Measurements from ENCODE around the gene LRRTM2.

Gene LRRTM2

GRCh38 chr5:138911441-138911840 lies 36.3 kb upstream of the LRRTM2 start:
- Histone ChIP-seq H3K27ac (replicated peaks; ENCODE audit: low read length) (no peak overlapping the region), H3K9me3 (replicated peaks in 1 of 2; ENCODE audit: control insufficient read depth in 2 of 2, insufficient read depth in 1 of 2, low read depth in 1 of 2, low read length in 2 of 2) (no peaks in the 10 kb centered on the region), H4K8ac (ENCODE audit: low read depth, low read length) (no peak overlapping the region), H3K4ac (ENCODE audit: low read length) (no peak overlapping the region), H2BK15ac (ENCODE audit: low read length) (no peak overlapping the region), H3K14ac (ENCODE audit: low read length) (no peak overlapping the region), H4K91ac (ENCODE audit: low read depth, low read length, poor library complexity) (no peak overlapping the region), H2AFZ (ENCODE audit: low read length) (no peak overlapping the region), H3K9ac (ENCODE audit: low read depth, low read length, poor library complexity) (no peak overlapping the region), H3K18ac (ENCODE audit: low read length) (no peak overlapping the region), H2BK12ac (ENCODE audit: low read length) (no peak overlapping the region), H3K4me1 (ENCODE audit: control insufficient read depth in 2 of 2, insufficient read depth in 1 of 2, low read depth in 1 of 2, low read length in 2 of 2) (no peaks in the 10 kb centered on the region), H3K4me2 (ENCODE audit: insufficient read depth, low read length, poor library complexity, severe bottlenecking) (no peak overlapping the region), H3K27me3 (ENCODE audit: control insufficient read depth in 3 of 3, insufficient read depth in 3 of 3, low read depth in 1 of 3, low read length in 3 of 3) (no peaks in the 10 kb centered on the region), H3K23ac (ENCODE audit: low read depth, low read length, poor library complexity) (no peak overlapping the region), H2AK5ac (ENCODE audit: low read depth, low read length) (no peak overlapping the region), H3K4me3 (ENCODE audit: low read length in 2 of 2) (no peak overlapping the region), H2BK120ac (ENCODE audit: low read depth, low read length) (no peak overlapping the region), H2BK5ac (ENCODE audit: low read length) (no peak overlapping the region), H3K79me1 (ENCODE audit: low read depth, low read length) (no peaks in the 10 kb centered on the region), H3K36me3 (replicated peaks in 1 of 2; ENCODE audit: control insufficient read depth in 2 of 2, insufficient read depth in 2 of 2, low read length in 2 of 2) (peaks cover 5 to 81% of the 10 kb centered on the region in 2 donors)
- DNase-seq (ENCODE audit: low spot score), result no peak

- no peak overlapping the region for H2BK120ac ChIP-seq (ENCODE audit: low read depth, low read length)
- no peak overlapping the region for H3K18ac ChIP-seq (ENCODE audit: low read length)
- H3K23ac ChIP-seq (ENCODE audit: low read depth, low read length, poor library complexity), result no peak overlapping the region
- H3K36me3 ChIP-seq (replicated peaks in 1 of 2; ENCODE audit: control insufficient read depth in 2 of 2, insufficient read depth in 2 of 2, low read length in 2 of 2), result peaks cover 5 to 81% of the 10 kb centered on the region in 2 donors
- H3K4ac ChIP-seq (ENCODE audit: low read length), result no peak overlapping the region
- no peak overlapping the region for H3K27ac ChIP-seq (replicated peaks; ENCODE audit: low read length)
- no peak overlapping the region for H4K91ac ChIP-seq (ENCODE audit: low read depth, low read length, poor library complexity)
- no peak overlapping the region for H3K14ac ChIP-seq (ENCODE audit: low read length)
- no peak overlapping the region for H3K9ac ChIP-seq (ENCODE audit: low read depth, low read length, poor library complexity)
- no peak overlapping the region for H4K8ac ChIP-seq (ENCODE audit: low read depth, low read length)
- DNase-seq (ENCODE audit: low spot score), result no peak
- H2AK5ac ChIP-seq (ENCODE audit: low read depth, low read length), result no peak overlapping the region
- H2BK15ac ChIP-seq (ENCODE audit: low read length), result no peak overlapping the region
- no peak overlapping the region for H3K4me3 ChIP-seq (ENCODE audit: low read length in 2 of 2)
- WGBS, 2 donors (ENCODE audit: extremely low coverage in 2 of 2, insufficient read length in 2 of 2, insufficient replicate concordance in 1 of 2), result no CpG with 5 or more reads among the region's 7 CpGs
- H3K27me3 ChIP-seq (ENCODE audit: control insufficient read depth in 3 of 3, insufficient read depth in 3 of 3, low read depth in 1 of 3, low read length in 3 of 3), result no peaks in the 10 kb centered on the region
- no peak overlapping the region for H2AFZ ChIP-seq (ENCODE audit: low read length)
- H3K4me2 ChIP-seq (ENCODE audit: insufficient read depth, low read length, poor library complexity, severe bottlenecking), result no peak overlapping the region
- H2BK12ac ChIP-seq (ENCODE audit: low read length), result no peak overlapping the region
- no peaks in the 10 kb centered on the region for H3K79me1 ChIP-seq (ENCODE audit: low read depth, low read length)
- no peaks in the 10 kb centered on the region for H3K9me3 ChIP-seq (replicated peaks in 1 of 2; ENCODE audit: control insufficient read depth in 2 of 2, insufficient read depth in 1 of 2, low read depth in 1 of 2, low read length in 2 of 2)
- no peak overlapping the region for H2BK5ac ChIP-seq (ENCODE audit: low read length)
- no peaks in the 10 kb centered on the region for H3K4me1 ChIP-seq (ENCODE audit: control insufficient read depth in 2 of 2, insufficient read depth in 1 of 2, low read depth in 1 of 2, low read length in 2 of 2)
Observed at GRCh38 chr5:138910546-138911185, 35.5 kb upstream of the LRRTM2 start.

GRCh38 chr5:138909734-138910133 lies 34.6 kb upstream of the LRRTM2 start:
- Histone ChIP-seq H3K23ac (ENCODE audit: low read depth, low read length, poor library complexity) (no peak overlapping the region), H2BK120ac (ENCODE audit: low read depth, low read length) (no peak overlapping the region), H3K9ac (ENCODE audit: low read depth, low read length, poor library complexity) (no peak overlapping the region), H4K91ac (ENCODE audit: low read depth, low read length, poor library complexity) (no peak overlapping the region), H2BK15ac (ENCODE audit: low read length) (no peak overlapping the region), H3K79me1 (ENCODE audit: low read depth, low read length) (no peaks in the 10 kb centered on the region), H3K4ac (ENCODE audit: low read length) (no peak overlapping the region), H4K8ac (ENCODE audit: low read depth, low read length) (no peak overlapping the region), H3K27ac (replicated peaks; ENCODE audit: low read length) (no peak overlapping the region), H3K18ac (ENCODE audit: low read length) (no peak overlapping the region), H3K4me2 (ENCODE audit: insufficient read depth, low read length, poor library complexity, severe bottlenecking) (no peak overlapping the region), H3K14ac (ENCODE audit: low read length) (no peak overlapping the region), H2AK5ac (ENCODE audit: low read depth, low read length) (no peak overlapping the region), H3K36me3 (replicated peaks in 1 of 2; ENCODE audit: control insufficient read depth in 2 of 2, insufficient read depth in 2 of 2, low read length in 2 of 2) (peaks cover 7 to 81% of the 10 kb centered on the region in 2 donors), H3K4me3 (ENCODE audit: low read length in 2 of 2) (no peak overlapping the region), H2BK5ac (ENCODE audit: low read length) (no peak overlapping the region), H3K27me3 (ENCODE audit: control insufficient read depth in 3 of 3, insufficient read depth in 3 of 3, low read depth in 1 of 3, low read length in 3 of 3) (no peaks in the 10 kb centered on the region), H3K4me1 (ENCODE audit: control insufficient read depth in 2 of 2, insufficient read depth in 1 of 2, low read depth in 1 of 2, low read length in 2 of 2) (no peaks in the 10 kb centered on the region), H2AFZ (ENCODE audit: low read length) (no peak overlapping the region), H2BK12ac (ENCODE audit: low read length) (no peak overlapping the region), H3K9me3 (replicated peaks in 1 of 2; ENCODE audit: control insufficient read depth in 2 of 2, insufficient read depth in 1 of 2, low read depth in 1 of 2, low read length in 2 of 2) (no peaks in the 10 kb centered on the region)
- DNase-seq (ENCODE audit: low spot score), result no peak
- no CpG with 5 or more reads among the region's 2 CpGs for WGBS, 2 donors (ENCODE audit: extremely low coverage in 2 of 2, insufficient read length in 2 of 2, insufficient replicate concordance in 1 of 2)

GRCh38 chr5:138905541-138905940 lies 30.4 kb upstream of the LRRTM2 start:
- no peaks in the 10 kb centered on the region for H3K79me1 ChIP-seq (ENCODE audit: low read depth, low read length)
- H3K27ac ChIP-seq (replicated peaks; ENCODE audit: low read length), result no peak overlapping the region
- H3K27me3 ChIP-seq (ENCODE audit: control insufficient read depth in 3 of 3, insufficient read depth in 3 of 3, low read depth in 1 of 3, low read length in 3 of 3), result no peaks in the 10 kb centered on the region
- H3K23ac ChIP-seq (ENCODE audit: low read depth, low read length, poor library complexity), result no peak overlapping the region
- no peak overlapping the region for H3K4me3 ChIP-seq (ENCODE audit: low read length in 2 of 2)
- H2BK15ac ChIP-seq (ENCODE audit: low read length), result no peak overlapping the region
- no peak overlapping the region for H3K18ac ChIP-seq (ENCODE audit: low read length)
- no peak overlapping the region for H3K4me2 ChIP-seq (ENCODE audit: insufficient read depth, low read length, poor library complexity, severe bottlenecking)
- H4K91ac ChIP-seq (ENCODE audit: low read depth, low read length, poor library complexity), result no peak overlapping the region
- H3K14ac ChIP-seq (ENCODE audit: low read length), result no peak overlapping the region
- H2AK5ac ChIP-seq (ENCODE audit: low read depth, low read length), result no peak overlapping the region
- DNase-seq (ENCODE audit: low spot score), result no peak
- H3K36me3 ChIP-seq (replicated peaks in 1 of 2; ENCODE audit: control insufficient read depth in 2 of 2, insufficient read depth in 2 of 2, low read length in 2 of 2), result peaks cover 9 to 80% of the 10 kb centered on the region in 2 donors
- H3K9ac ChIP-seq (ENCODE audit: low read depth, low read length, poor library complexity), result no peak overlapping the region
- H4K8ac ChIP-seq (ENCODE audit: low read depth, low read length), result no peak overlapping the region
- H2BK12ac ChIP-seq (ENCODE audit: low read length), result no peak overlapping the region
- no peak overlapping the region for H2BK5ac ChIP-seq (ENCODE audit: low read length)
- H3K9me3 ChIP-seq (replicated peaks in 1 of 2; ENCODE audit: control insufficient read depth in 2 of 2, insufficient read depth in 1 of 2, low read depth in 1 of 2, low read length in 2 of 2), result no peaks in the 10 kb centered on the region
- H3K4me1 ChIP-seq (ENCODE audit: control insufficient read depth in 2 of 2, insufficient read depth in 1 of 2, low read depth in 1 of 2, low read length in 2 of 2), result peaks cover 4 to 5% of the 10 kb centered on the region in 2 donors
- H2BK120ac ChIP-seq (ENCODE audit: low read depth, low read length), result no peak overlapping the region
- H3K4ac ChIP-seq (ENCODE audit: low read length), result no peak overlapping the region
- no CpG with 5 or more reads among the region's 1 CpG for WGBS, 2 donors (ENCODE audit: extremely low coverage in 2 of 2, insufficient read length in 2 of 2, insufficient replicate concordance in 1 of 2)
- H2AFZ ChIP-seq (ENCODE audit: low read length), result no peak overlapping the region

Measured in neuronal stem cell (in vitro differentiated cells).